ENCODE data around the gene DSCAML1.

The DSCAML1 gene

GRCh38 chr11:117621226-117621625 is 175.8 kb downstream of the DSCAML1 start:
- FAIRE-seq: no peak
- peak; percentile 19 for TF ChIP-seq CTCF (IDR thresholded peaks at IDR 0.05; ENCODE audit: insufficient read depth, missing control alignments)
- DNase-seq (ENCODE audit: insufficient read length, low spot score): no peak

GRCh38 chr11:117620659-117621058 is 176.4 kb downstream of the DSCAML1 start:
- no peak for FAIRE-seq
- TF ChIP-seq CTCF (IDR thresholded peaks at IDR 0.05; ENCODE audit: insufficient read depth, missing control alignments): no peak
- no peak for DNase-seq (ENCODE audit: insufficient read length, low spot score)

- no peak for TF ChIP-seq CTCF (IDR thresholded peaks at IDR 0.05; ENCODE audit: insufficient read depth, missing control alignments)
- FAIRE-seq (no peak), DNase-seq (ENCODE audit: insufficient read length, low spot score) (no peak)
These were observed 176.9 kb downstream of the DSCAML1 start for GRCh38 chr11:117620086-117620485.

GRCh38 chr11:117619661-117620060 is 177.4 kb downstream of the DSCAML1 start:
- DNase-seq (ENCODE audit: insufficient read length, low spot score) (no peak), FAIRE-seq (peak; percentile 32)
- TF ChIP-seq CTCF (IDR thresholded peaks at IDR 0.05; ENCODE audit: insufficient read depth, missing control alignments): no peak

- FAIRE-seq: no peak
- peak; percentile 43 for TF ChIP-seq CTCF (IDR thresholded peaks at IDR 0.05; ENCODE audit: insufficient read depth, missing control alignments)
- DNase-seq (ENCODE audit: insufficient read length, low spot score): no peak
These were observed 178.0 kb downstream of the DSCAML1 start for GRCh38 chr11:117618982-117619355.

- TF ChIP-seq CTCF (IDR thresholded peaks at IDR 0.05; ENCODE audit: insufficient read depth, missing control alignments): no peak
- DNase-seq (ENCODE audit: insufficient read length, low spot score) (no peak), FAIRE-seq (no peak)
These were observed 178.6 kb downstream of the DSCAML1 start for GRCh38 chr11:117618302-117618981.

- FAIRE-seq: no peak
- no peak for DNase-seq (ENCODE audit: insufficient read length, low spot score)
- TF ChIP-seq CTCF (IDR thresholded peaks at IDR 0.05; ENCODE audit: insufficient read depth, missing control alignments): no peak
These were observed 180.0 kb downstream of the DSCAML1 start for GRCh38 chr11:117616979-117617378.

All from D721Med (cell line).